GM18520 (cell line): Measurements from ENCODE around the gene ZFAND3.

Experiments used
- ATAC-seq: cut with Tn5 transposase; IDR thresholded peaks from one replicate; pipeline ENCODE4 v1.9.1; 2021; ENCODE audit not compliant: unreplicated experiment

Gene ZFAND3

GRCh38 chr6:38146734-38147027 is 327.2 kb downstream of the ZFAND3 start:
- no peak for ATAC-seq

- ATAC-seq = no peak
These were observed 329.1 kb downstream of the ZFAND3 start for GRCh38 chr6:38148606-38149005.

GRCh38 chr6:38149531-38149930 is 330.0 kb downstream of the ZFAND3 start:
- no peak for ATAC-seq

GRCh38 chr6:38150021-38150420 is 330.5 kb downstream of the ZFAND3 start:
- no peak for ATAC-seq

- ATAC-seq = no peak
These were observed 331.3 kb downstream of the ZFAND3 start for GRCh38 chr6:38150681-38151296.

- ATAC-seq = no peak
These were observed 332.3 kb downstream of the ZFAND3 start for GRCh38 chr6:38151580-38152500.

GRCh38 chr6:38152620-38153019 is 333.1 kb downstream of the ZFAND3 start:
- ATAC-seq = no peak

- ATAC-seq = no peak
These were observed 333.7 kb downstream of the ZFAND3 start for GRCh38 chr6:38153076-38153797.

GRCh38 chr6:38153798-38154345 is 334.3 kb downstream of the ZFAND3 start:
- no peak for ATAC-seq

GRCh38 chr6:38154731-38155130 is 335.2 kb downstream of the ZFAND3 start:
- no peak for ATAC-seq

GRCh38 chr6:38155144-38155543 is 335.6 kb downstream of the ZFAND3 start:
- ATAC-seq = no peak

- no peak for ATAC-seq
These were observed 336.2 kb downstream of the ZFAND3 start for GRCh38 chr6:38155621-38156204.

GRCh38 chr6:38156818-38157565 is 337.5 kb downstream of the ZFAND3 start:
- ATAC-seq = no peak

GRCh38 chr6:38157905-38158304 is 338.4 kb downstream of the ZFAND3 start:
- no peak for ATAC-seq

GRCh38 chr6:38158762-38159350 is 339.3 kb downstream of the ZFAND3 start:
- no peak for ATAC-seq

GRCh38 chr6:38159596-38159995 is 340.1 kb downstream of the ZFAND3 start:
- ATAC-seq = no peak

- no peak for ATAC-seq
These were observed 341.3 kb downstream of the ZFAND3 start for GRCh38 chr6:38160831-38161230.

GRCh38 chr6:38161331-38161730 is 341.8 kb downstream of the ZFAND3 start:
- ATAC-seq = no peak

GRCh38 chr6:38161754-38162492 is 342.4 kb downstream of the ZFAND3 start:
- ATAC-seq = no peak
